ENCODE results near the gene ATP11A.

Gene ATP11A

GRCh38 chr13:112917056-112917664, 227.3 kb downstream of the ATP11A start:
- no peak overlapping the region for H2BK15ac ChIP-seq (replicated peaks; ENCODE audit: low read depth)
- peaks cover 2% of the 10 kb centered on the region for H3K4me1 ChIP-seq (ENCODE audit: control insufficient read depth, low read depth, low read length)
- H2BK5ac ChIP-seq (ENCODE audit: low read length): no peak overlapping the region
- no peak overlapping the region for H4K5ac ChIP-seq (ENCODE audit: low read length)
- no peak overlapping the region for H3K4me3 ChIP-seq (ENCODE audit: low read length)
- H3K4me2 ChIP-seq (ENCODE audit: low read length): no peak overlapping the region
- H3K18ac ChIP-seq (ENCODE audit: low read length): no peak overlapping the region
- no peak overlapping the region for H3K9ac ChIP-seq (ENCODE audit: low read length)
- H4K8ac ChIP-seq (ENCODE audit: low read depth, low read length): no peak overlapping the region
- no peak overlapping the region for H3K4ac ChIP-seq (ENCODE audit: low read depth, low read length)
- no peak overlapping the region for H3K23ac ChIP-seq (ENCODE audit: low read length)
- no peak for DNase-seq
- H3K56ac ChIP-seq (ENCODE audit: low read length): no peak overlapping the region
- no peaks in the 10 kb centered on the region for H3K36me3 ChIP-seq (ENCODE audit: control insufficient read depth, insufficient read depth, low read length)
- WGBS (ENCODE audit: extremely low coverage, insufficient coverage, low lambda C conversion rate): no CpG with 5 or more reads among the region's 29 CpGs
- no peaks in the 10 kb centered on the region for H3K79me2 ChIP-seq (ENCODE audit: control insufficient read depth, insufficient read depth, low read length)
- no peaks in the 10 kb centered on the region for H3K27me3 ChIP-seq (ENCODE audit: insufficient read depth, low read length, poor library complexity)
- H2BK120ac ChIP-seq (ENCODE audit: low read depth, low read length): no peak overlapping the region
- no peak overlapping the region for H2AK5ac ChIP-seq (ENCODE audit: low read length)
- no peaks in the 10 kb centered on the region for H3K79me1 ChIP-seq (ENCODE audit: low read length)
- no peak overlapping the region for H3K27ac ChIP-seq (ENCODE audit: low read depth, low read length)

- Histone ChIP-seq H3K79me1 (ENCODE audit: low read length) (no peaks in the 10 kb centered on the region), H3K23ac (ENCODE audit: low read length) (no peak overlapping the region), H3K4me3 (ENCODE audit: low read length) (no peak overlapping the region), H3K4me2 (ENCODE audit: low read length) (no peak overlapping the region), H3K9ac (ENCODE audit: low read length) (no peak overlapping the region), H2BK120ac (ENCODE audit: low read depth, low read length) (no peak overlapping the region), H4K8ac (ENCODE audit: low read depth, low read length) (no peak overlapping the region), H2AK5ac (ENCODE audit: low read length) (no peak overlapping the region), H3K18ac (ENCODE audit: low read length) (no peak overlapping the region), H3K27ac (ENCODE audit: low read depth, low read length) (no peak overlapping the region), H3K56ac (ENCODE audit: low read length) (no peak overlapping the region), H2BK15ac (replicated peaks; ENCODE audit: low read depth) (no peak overlapping the region), H3K27me3 (ENCODE audit: insufficient read depth, low read length, poor library complexity) (no peaks in the 10 kb centered on the region), H3K4me1 (ENCODE audit: control insufficient read depth, low read depth, low read length) (peaks cover 2% of the 10 kb centered on the region), H3K36me3 (ENCODE audit: control insufficient read depth, insufficient read depth, low read length) (no peaks in the 10 kb centered on the region), H3K4ac (ENCODE audit: low read depth, low read length) (no peak overlapping the region), H3K79me2 (ENCODE audit: control insufficient read depth, insufficient read depth, low read length) (no peaks in the 10 kb centered on the region), H2BK5ac (ENCODE audit: low read length) (no peak overlapping the region), H4K5ac (ENCODE audit: low read length) (no peak overlapping the region)
- WGBS (ENCODE audit: extremely low coverage, insufficient coverage, low lambda C conversion rate): no CpG with 5 or more reads among the region's 3 CpGs
- DNase-seq: no peak
Observed at GRCh38 chr13:112917737-112918136, 227.9 kb downstream of the ATP11A start.

DNA sequence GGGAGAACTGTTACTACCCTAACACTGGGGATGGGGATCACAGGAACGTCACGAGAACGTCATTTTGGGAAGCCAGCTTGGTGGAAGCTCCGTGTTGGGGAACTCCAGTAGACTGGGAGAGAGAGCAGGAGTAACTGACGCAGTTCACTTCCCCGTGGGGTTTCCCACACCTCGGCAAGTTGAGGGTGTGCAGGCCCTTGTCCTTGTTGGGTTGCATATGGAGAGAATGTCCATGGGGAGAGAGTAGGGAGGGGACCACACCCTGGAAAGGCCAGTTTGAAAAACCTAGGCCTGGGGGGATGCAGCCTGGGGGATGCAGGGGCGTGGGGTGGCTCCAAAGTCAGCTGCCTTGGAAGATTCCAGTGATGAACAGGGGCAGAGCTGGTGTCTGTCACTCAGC, 228.4 kb downstream of the ATP11A start:
- Histone ChIP-seq H2BK15ac (replicated peaks; ENCODE audit: low read depth) (no peak overlapping the region), H4K5ac (ENCODE audit: low read length) (no peak overlapping the region), H3K27me3 (ENCODE audit: insufficient read depth, low read length, poor library complexity) (no peaks in the 10 kb centered on the region), H3K23ac (ENCODE audit: low read length) (no peak overlapping the region), H3K18ac (ENCODE audit: low read length) (no peak overlapping the region), H3K9ac (ENCODE audit: low read length) (no peak overlapping the region), H3K27ac (ENCODE audit: low read depth, low read length) (no peak overlapping the region), H3K4me1 (ENCODE audit: control insufficient read depth, low read depth, low read length) (peaks cover 2% of the 10 kb centered on the region), H3K4me2 (ENCODE audit: low read length) (no peak overlapping the region), H3K79me1 (ENCODE audit: low read length) (no peaks in the 10 kb centered on the region), H2BK120ac (ENCODE audit: low read depth, low read length) (no peak overlapping the region), H3K4me3 (ENCODE audit: low read length) (no peak overlapping the region), H3K4ac (ENCODE audit: low read depth, low read length) (no peak overlapping the region), H3K79me2 (ENCODE audit: control insufficient read depth, insufficient read depth, low read length) (no peaks in the 10 kb centered on the region), H3K36me3 (ENCODE audit: control insufficient read depth, insufficient read depth, low read length) (no peaks in the 10 kb centered on the region), H4K8ac (ENCODE audit: low read depth, low read length) (no peak overlapping the region), H3K56ac (ENCODE audit: low read length) (no peak overlapping the region), H2BK5ac (ENCODE audit: low read length) (peak overlapping the region; percentile 13), H2AK5ac (ENCODE audit: low read length) (no peak overlapping the region)
- WGBS (ENCODE audit: extremely low coverage, insufficient coverage, low lambda C conversion rate): no CpG with 5 or more reads among the region's 8 CpGs
- DNase-seq: no peak

GRCh38 chr13:112918746-112919145, 228.9 kb downstream of the ATP11A start:
- no peak overlapping the region for H3K4me3 ChIP-seq (ENCODE audit: low read length)
- no peaks in the 10 kb centered on the region for H3K27me3 ChIP-seq (ENCODE audit: insufficient read depth, low read length, poor library complexity)
- no peak overlapping the region for H2AK5ac ChIP-seq (ENCODE audit: low read length)
- no peak overlapping the region for H3K9ac ChIP-seq (ENCODE audit: low read length)
- no peak overlapping the region for H3K4me2 ChIP-seq (ENCODE audit: low read length)
- H3K36me3 ChIP-seq (ENCODE audit: control insufficient read depth, insufficient read depth, low read length): no peaks in the 10 kb centered on the region
- DNase-seq: no peak
- no peak overlapping the region for H3K4ac ChIP-seq (ENCODE audit: low read depth, low read length)
- H3K56ac ChIP-seq (ENCODE audit: low read length): no peak overlapping the region
- no CpG with 5 or more reads among the region's 13 CpGs for WGBS (ENCODE audit: extremely low coverage, insufficient coverage, low lambda C conversion rate)
- no peak overlapping the region for H2BK120ac ChIP-seq (ENCODE audit: low read depth, low read length)
- no peak overlapping the region for H3K18ac ChIP-seq (ENCODE audit: low read length)
- no peak overlapping the region for H4K8ac ChIP-seq (ENCODE audit: low read depth, low read length)
- no peaks in the 10 kb centered on the region for H3K79me1 ChIP-seq (ENCODE audit: low read length)
- no peak overlapping the region for H4K5ac ChIP-seq (ENCODE audit: low read length)
- no peaks in the 10 kb centered on the region for H3K79me2 ChIP-seq (ENCODE audit: control insufficient read depth, insufficient read depth, low read length)
- no peak overlapping the region for H3K23ac ChIP-seq (ENCODE audit: low read length)
- H3K4me1 ChIP-seq (ENCODE audit: control insufficient read depth, low read depth, low read length): peaks cover 2% of the 10 kb centered on the region
- no peak overlapping the region for H3K27ac ChIP-seq (ENCODE audit: low read depth, low read length)
- no peak overlapping the region for H2BK5ac ChIP-seq (ENCODE audit: low read length)
- no peak overlapping the region for H2BK15ac ChIP-seq (replicated peaks; ENCODE audit: low read depth)

DNA sequence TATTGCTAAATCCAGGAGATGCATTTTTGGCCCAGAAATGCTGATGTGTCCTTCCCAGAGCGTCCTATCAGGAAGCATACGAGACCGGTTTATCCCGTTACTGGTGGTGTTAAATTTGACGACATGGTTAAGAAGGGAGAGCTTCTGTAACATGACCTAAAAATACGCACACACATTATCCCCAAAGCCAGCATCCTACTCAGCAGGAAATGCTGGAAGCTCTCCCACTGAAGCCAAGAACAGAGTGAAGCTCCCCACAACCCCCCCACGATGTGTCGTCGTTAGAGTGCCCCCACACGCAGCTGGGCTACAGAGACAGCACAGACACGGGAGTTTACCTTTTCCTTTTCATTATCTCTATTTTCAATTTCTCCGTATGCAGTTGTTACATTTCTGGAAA, 234.1 kb downstream of the ATP11A start:
- no CpG with 5 or more reads among the region's 12 CpGs for WGBS (ENCODE audit: extremely low coverage, insufficient coverage, low lambda C conversion rate)
- no peak overlapping the region for H4K5ac ChIP-seq (ENCODE audit: low read length)
- H2BK120ac ChIP-seq (ENCODE audit: low read depth, low read length): no peak overlapping the region
- H3K36me3 ChIP-seq (ENCODE audit: control insufficient read depth, insufficient read depth, low read length): no peaks in the 10 kb centered on the region
- H3K27ac ChIP-seq (ENCODE audit: low read depth, low read length): no peak overlapping the region
- no peak overlapping the region for H3K4ac ChIP-seq (ENCODE audit: low read depth, low read length)
- no peak overlapping the region for H3K9ac ChIP-seq (ENCODE audit: low read length)
- H3K4me2 ChIP-seq (ENCODE audit: low read length): no peak overlapping the region
- no peaks in the 10 kb centered on the region for H3K79me1 ChIP-seq (ENCODE audit: low read length)
- H2BK5ac ChIP-seq (ENCODE audit: low read length): no peak overlapping the region
- no peak overlapping the region for H2AK5ac ChIP-seq (ENCODE audit: low read length)
- no peak overlapping the region for H2BK15ac ChIP-seq (replicated peaks; ENCODE audit: low read depth)
- no peaks in the 10 kb centered on the region for H3K79me2 ChIP-seq (ENCODE audit: control insufficient read depth, insufficient read depth, low read length)
- H4K8ac ChIP-seq (ENCODE audit: low read depth, low read length): no peak overlapping the region
- no peak overlapping the region for H3K4me3 ChIP-seq (ENCODE audit: low read length)
- H3K56ac ChIP-seq (ENCODE audit: low read length): no peak overlapping the region
- no peak overlapping the region for H3K18ac ChIP-seq (ENCODE audit: low read length)
- H3K27me3 ChIP-seq (ENCODE audit: insufficient read depth, low read length, poor library complexity): no peaks in the 10 kb centered on the region
- no peak overlapping the region for H3K23ac ChIP-seq (ENCODE audit: low read length)
- DNase-seq: no peak
- peaks cover 3% of the 10 kb centered on the region for H3K4me1 ChIP-seq (ENCODE audit: control insufficient read depth, low read depth, low read length)

DNA sequence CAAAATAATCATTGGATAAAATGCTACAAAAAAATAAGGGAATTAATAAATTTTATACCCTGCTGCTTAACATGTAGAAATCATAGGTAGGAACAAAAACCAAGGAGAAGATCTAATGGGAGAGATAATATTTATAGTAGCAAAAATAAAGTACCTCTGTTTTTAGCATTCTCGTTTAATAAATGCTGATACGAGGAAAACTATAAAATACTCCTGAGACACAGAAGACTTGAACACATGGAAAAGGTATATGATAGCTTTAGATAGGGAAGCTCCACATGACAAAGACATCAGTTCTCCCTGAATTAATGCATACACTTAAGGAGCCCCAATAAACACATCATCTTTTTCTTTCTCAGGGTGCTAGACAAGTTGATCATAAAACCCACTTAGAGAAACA, 234.5 kb downstream of the ATP11A start:
- Histone ChIP-seq H4K5ac (ENCODE audit: low read length) (no peak overlapping the region), H2BK15ac (replicated peaks; ENCODE audit: low read depth) (no peak overlapping the region), H3K4me3 (ENCODE audit: low read length) (no peak overlapping the region), H3K56ac (ENCODE audit: low read length) (no peak overlapping the region), H3K4me1 (ENCODE audit: control insufficient read depth, low read depth, low read length) (peaks cover 6% of the 10 kb centered on the region), H3K4ac (ENCODE audit: low read depth, low read length) (no peak overlapping the region), H3K27ac (ENCODE audit: low read depth, low read length) (no peak overlapping the region), H3K4me2 (ENCODE audit: low read length) (no peak overlapping the region), H3K23ac (ENCODE audit: low read length) (no peak overlapping the region), H3K18ac (ENCODE audit: low read length) (no peak overlapping the region), H2BK5ac (ENCODE audit: low read length) (no peak overlapping the region), H4K8ac (ENCODE audit: low read depth, low read length) (no peak overlapping the region), H3K79me2 (ENCODE audit: control insufficient read depth, insufficient read depth, low read length) (no peaks in the 10 kb centered on the region), H3K9ac (ENCODE audit: low read length) (no peak overlapping the region), H3K79me1 (ENCODE audit: low read length) (no peaks in the 10 kb centered on the region), H3K27me3 (ENCODE audit: insufficient read depth, low read length, poor library complexity) (no peaks in the 10 kb centered on the region), H2BK120ac (ENCODE audit: low read depth, low read length) (no peak overlapping the region), H3K36me3 (ENCODE audit: control insufficient read depth, insufficient read depth, low read length) (no peaks in the 10 kb centered on the region), H2AK5ac (ENCODE audit: low read length) (no peak overlapping the region)
- no peak for DNase-seq
- no CpG with 5 or more reads among the region's 2 CpGs for WGBS (ENCODE audit: extremely low coverage, insufficient coverage, low lambda C conversion rate)
